ENCODE results near the gene MRI1. TPM values are rescaled to one million over a fixed set of nuclear protein-coding genes. Genes with fewer than 3 reads are reported as not detected.

Gene MRI1
- total and polyA plus RNA-seq, 4 donors = 23.5 to 63.2 (median 29.9) TPM

DNA sequence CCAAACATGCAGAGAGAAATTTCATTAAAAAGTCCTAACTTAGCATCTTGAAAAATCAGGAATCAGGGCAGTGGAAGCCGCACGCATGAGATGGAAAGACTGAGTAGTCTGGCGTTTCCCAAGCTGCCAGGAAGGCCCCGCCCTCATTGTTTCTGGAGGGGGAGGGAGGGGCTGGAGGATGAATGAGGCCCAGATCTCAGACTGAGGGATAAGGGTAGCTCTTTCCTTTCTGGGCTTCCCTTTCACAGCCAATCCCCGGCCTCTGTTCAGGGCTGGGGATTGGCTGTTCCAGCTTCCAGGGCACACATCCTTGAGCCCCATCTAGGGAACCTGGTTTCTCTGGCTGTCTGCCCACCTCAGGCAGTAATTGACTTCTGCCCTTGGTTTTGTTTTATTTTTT is 17.2 kb downstream of the MRI1 start:
- Histone ChIP-seq H3K4me3 (no peak overlapping the region), H3K27me3 (ENCODE audit: control insufficient read depth in 3 of 3, insufficient read depth in 3 of 3, low read length in 2 of 3) (no peaks in the 10 kb centered on the region), H3K9me3 (ENCODE audit: control insufficient read depth in 4 of 4, insufficient read depth in 3 of 4, low read length in 3 of 4) (no peaks in the 10 kb centered on the region), H3K27ac (ENCODE audit: low read depth in 1 of 2, low read length in 1 of 2) (peak overlapping the region in 1 of 2 donors; percentile 57), H3K9ac (ENCODE audit: insufficient read depth in 1 of 2, low read length in 2 of 2) (no peak overlapping the region), H3K4me1 (ENCODE audit: control insufficient read depth in 5 of 5, insufficient read depth in 5 of 5, low read length in 5 of 5) (peaks cover 0 to 4% (median 0%) of the 10 kb centered on the region in 5 donors), H3K36me3 (ENCODE audit: control insufficient read depth in 4 of 4, insufficient read depth in 4 of 4, low read length in 4 of 4) (peaks cover 8 to 23% (median 20%) of the 10 kb centered on the region in 4 donors)
- peak; percentile 68 to 72 (median 70) for DNase-seq
- WGBS, 2 donors = 9 to 25% methylated on average over 4 to 5 of the region's 5 CpGs
- ATAC-seq (ENCODE audit: insufficient read depth, low FRiP score) = peak; percentile 72
- TF ChIP-seq, protein P1, sequence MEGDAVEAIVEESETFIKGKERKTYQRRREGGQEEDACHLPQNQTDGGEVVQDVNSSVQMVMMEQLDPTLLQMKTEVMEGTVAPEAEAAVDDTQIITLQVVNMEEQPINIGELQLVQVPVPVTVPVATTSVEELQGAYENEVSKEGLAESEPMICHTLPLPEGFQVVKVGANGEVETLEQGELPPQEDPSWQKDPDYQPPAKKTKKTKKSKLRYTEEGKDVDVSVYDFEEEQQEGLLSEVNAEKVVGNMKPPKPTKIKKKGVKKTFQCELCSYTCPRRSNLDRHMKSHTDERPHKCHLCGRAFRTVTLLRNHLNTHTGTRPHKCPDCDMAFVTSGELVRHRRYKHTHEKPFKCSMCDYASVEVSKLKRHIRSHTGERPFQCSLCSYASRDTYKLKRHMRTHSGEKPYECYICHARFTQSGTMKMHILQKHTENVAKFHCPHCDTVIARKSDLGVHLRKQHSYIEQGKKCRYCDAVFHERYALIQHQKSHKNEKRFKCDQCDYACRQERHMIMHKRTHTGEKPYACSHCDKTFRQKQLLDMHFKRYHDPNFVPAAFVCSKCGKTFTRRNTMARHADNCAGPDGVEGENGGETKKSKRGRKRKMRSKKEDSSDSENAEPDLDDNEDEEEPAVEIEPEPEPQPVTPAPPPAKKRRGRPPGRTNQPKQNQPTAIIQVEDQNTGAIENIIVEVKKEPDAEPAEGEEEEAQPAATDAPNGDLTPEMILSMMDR (IDR thresholded peaks at IDR 0.05; ENCODE audit: control extremely low read depth, extremely low read depth) = no peak

DNA sequence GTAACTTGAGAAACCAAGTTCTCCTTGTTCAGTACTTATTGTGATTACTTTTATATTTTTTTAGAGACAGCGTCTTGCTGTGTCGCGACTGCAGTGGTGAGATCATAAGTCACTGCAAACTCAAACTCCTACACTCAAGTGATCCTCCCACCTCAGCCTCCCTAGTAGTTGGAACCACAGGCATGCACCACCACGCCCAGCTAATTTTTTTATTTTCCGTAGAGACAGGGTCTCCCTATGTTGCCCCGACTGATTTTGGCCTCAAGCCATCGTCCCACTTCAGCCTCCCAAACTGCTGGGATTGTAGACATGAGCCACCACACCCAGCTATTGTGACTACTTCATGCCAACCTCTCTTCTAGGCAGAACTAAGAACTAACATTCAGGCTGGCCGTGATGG is 18.2 kb downstream of the MRI1 start:
- TF ChIP-seq, protein P1 (IDR thresholded peaks at IDR 0.05; ENCODE audit: control extremely low read depth, extremely low read depth) = no peak
- DNase-seq = no peak
- no peaks in the 10 kb centered on the region for H3K27me3 ChIP-seq (ENCODE audit: control insufficient read depth in 3 of 3, insufficient read depth in 3 of 3, low read length in 2 of 3)
- H3K9me3 ChIP-seq (ENCODE audit: control insufficient read depth in 4 of 4, insufficient read depth in 3 of 4, low read length in 3 of 4) = no peaks in the 10 kb centered on the region
- H3K27ac ChIP-seq (ENCODE audit: low read depth in 1 of 2, low read length in 1 of 2) = peak overlapping the region in 1 of 2 donors; percentile 46
- 56 to 79% methylated on average over 8 of the region's 8 CpGs for WGBS, 2 donors
- no peak for ATAC-seq (ENCODE audit: insufficient read depth, low FRiP score)
- H3K9ac ChIP-seq (ENCODE audit: insufficient read depth in 1 of 2, low read length in 2 of 2) = no peak overlapping the region
- peaks cover 0 to 4% (median 0%) of the 10 kb centered on the region in 5 donors for H3K4me1 ChIP-seq (ENCODE audit: control insufficient read depth in 5 of 5, insufficient read depth in 5 of 5, low read length in 5 of 5)
- H3K36me3 ChIP-seq (ENCODE audit: control insufficient read depth in 4 of 4, insufficient read depth in 4 of 4, low read length in 4 of 4) = peaks cover 8 to 21% (median 17%) of the 10 kb centered on the region in 4 donors
- no peak overlapping the region for H3K4me3 ChIP-seq

DNA sequence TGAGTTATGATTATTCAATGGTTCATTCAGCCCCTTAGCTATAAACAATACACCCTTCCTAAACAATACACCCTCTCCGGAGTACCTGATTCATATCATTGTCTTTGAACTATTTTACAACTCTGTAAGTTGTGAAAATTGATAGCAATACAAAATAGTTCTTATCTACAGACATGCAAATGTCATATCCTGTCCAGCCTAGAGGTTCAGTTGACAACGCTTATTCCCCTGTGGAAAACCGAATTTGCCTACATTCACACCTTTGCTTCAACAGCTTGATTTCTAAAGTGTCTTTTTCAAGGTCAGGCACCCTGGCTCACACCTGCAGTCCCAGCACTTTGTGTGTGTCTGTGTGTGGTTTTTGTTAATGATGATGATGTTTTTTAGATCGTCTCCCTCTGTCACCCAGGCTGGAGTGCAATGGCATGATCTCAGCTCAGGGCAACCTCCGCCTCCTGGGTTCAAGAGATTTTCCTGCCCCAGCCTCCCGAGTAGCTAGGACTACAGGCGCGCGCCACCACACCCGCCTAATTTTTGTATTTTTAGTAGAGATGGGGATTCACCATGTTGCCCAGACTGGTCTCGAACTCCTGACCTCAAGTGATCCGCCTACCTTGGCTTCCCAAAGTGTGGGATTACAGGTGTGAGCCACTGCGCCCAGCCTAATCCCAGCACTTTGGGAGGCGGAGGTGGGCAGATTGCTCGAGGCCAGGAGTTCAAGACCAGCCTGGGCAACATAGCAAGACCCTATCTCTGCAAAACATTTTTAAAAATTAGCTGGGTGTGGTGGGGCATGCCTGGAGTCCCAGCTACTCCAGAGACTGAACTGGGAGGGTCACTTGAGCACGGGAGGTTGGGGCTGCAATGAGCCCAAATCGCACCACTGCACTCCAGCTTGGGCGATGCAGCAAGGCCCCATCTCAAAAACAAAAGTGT is 19.5 kb downstream of the MRI1 start:
- no peak overlapping the region for H3K4me3 ChIP-seq
- no peak overlapping the region for H3K9ac ChIP-seq (ENCODE audit: insufficient read depth in 1 of 2, low read length in 2 of 2)
- 82 to 84% methylated on average over 18 of the region's 18 CpGs for WGBS, 2 donors
- no peak for ATAC-seq (ENCODE audit: insufficient read depth, low FRiP score)
- no peaks in the 10 kb centered on the region for H3K9me3 ChIP-seq (ENCODE audit: control insufficient read depth in 4 of 4, insufficient read depth in 3 of 4, low read length in 3 of 4)
- H3K4me1 ChIP-seq (ENCODE audit: control insufficient read depth in 5 of 5, insufficient read depth in 5 of 5, low read length in 5 of 5) = peaks cover 0 to 4% (median 0%) of the 10 kb centered on the region in 5 donors
- DNase-seq = no peak
- no peaks in the 10 kb centered on the region for H3K27me3 ChIP-seq (ENCODE audit: control insufficient read depth in 3 of 3, insufficient read depth in 3 of 3, low read length in 2 of 3)
- H3K27ac ChIP-seq (ENCODE audit: low read depth in 1 of 2, low read length in 1 of 2) = no peak overlapping the region
- H3K36me3 ChIP-seq (ENCODE audit: control insufficient read depth in 4 of 4, insufficient read depth in 4 of 4, low read length in 4 of 4) = peaks cover 2 to 11% (median 6%) of the 10 kb centered on the region in 4 donors
- TF ChIP-seq, protein P1 (IDR thresholded peaks at IDR 0.05; ENCODE audit: control extremely low read depth, extremely low read depth) = no peak

Measured in lung (tissue), 12 donors.